IMR-90 (cell line): ENCODE data around the gene EIF2B5. TPM values are rescaled to one million over a fixed set of nuclear protein-coding genes. Genes with fewer than 3 reads are reported as not detected.

Experiments used
- ATAC-seq: fragments of 200-7000 bp; cut with Tn5 transposase; 2 replicates; pipeline ENCODE4 v1.9.1; 2020; ENCODE audit warnings: low read depth, mild to moderate bottlenecking, moderate library complexity
- BruUV-seq: library from RNA; stranded (reverse); fragments of 400-500 nt; replicated peaks from 2 replicates; lab custom pipeline; 2021; lab: Mats Ljungman, UMichigan
- CTCF ChIA-PET: fragments of 300-600 bp; formaldehyde crosslinking; extraction: SDS; loops from one replicate; lab custom pipeline; 2021; ENCODE audit warnings: antibody characterized with exemption; lab: Yijun Ruan, JAX
- POLR2A ChIA-PET: fragments of 300-600 bp; sonication (Branson Sonifier 250); formaldehyde crosslinking; loops from one replicate; lab custom pipeline; 2022; ENCODE audit warnings: antibody characterized with exemption; ENCODE audit not compliant: unreplicated experiment; lab: Charles Lee
- DNase-seq: peaks from one replicate; pipeline ENCODE4 v3.0.0; 2013
- H2AFZ ChIP-seq: replicated peaks from 2 replicates; pipeline ENCODE3; 2013; ENCODE audit warnings: low read length, mild to moderate bottlenecking; ENCODE audit not compliant: poor library complexity
- H2AK5ac ChIP-seq: 2 replicates; pipeline ENCODE4 v1.6.1; 2013; ENCODE audit warnings: low read depth, low read length, inconsistent platforms
- H2AK9ac ChIP-seq: replicated peaks from 2 replicates; pipeline ENCODE3; 2013; ENCODE audit warnings: mild to moderate bottlenecking, low read depth, low read length, moderate library complexity; ENCODE audit not compliant: poor library complexity
- H2BK120ac ChIP-seq: 2 replicates; pipeline ENCODE4 v1.6.1; 2013; ENCODE audit warnings: low read depth, low read length, inconsistent platforms
- H2BK15ac ChIP-seq: 3 replicates; pipeline ENCODE4 v1.6.1; 2013; ENCODE audit warnings: low read depth, low read length, inconsistent platforms
- H2BK20ac ChIP-seq: 2 replicates; pipeline ENCODE4 v1.6.1; 2013; ENCODE audit warnings: low read depth, mild to moderate bottlenecking, inconsistent platforms, low read length, moderate library complexity
- H2BK5ac ChIP-seq: 2 replicates; pipeline ENCODE4 v1.6.1; 2013; ENCODE audit warnings: mild to moderate bottlenecking, low read depth, low read length, inconsistent platforms; ENCODE audit not compliant: poor library complexity, severe bottlenecking
- H3K14ac ChIP-seq: replicated peaks from 2 replicates; pipeline ENCODE4 v1.6.1; 2013; ENCODE audit warnings: low read depth, low read length, inconsistent platforms
- H3K18ac ChIP-seq: 2 replicates; pipeline ENCODE4 v1.6.1; 2013; ENCODE audit warnings: low read depth, low read length, control low read depth
- H3K23ac ChIP-seq: 2 replicates; pipeline ENCODE4 v1.6.1; 2013; ENCODE audit warnings: low read depth, low read length, inconsistent platforms
- H3K27ac ChIP-seq: 2 replicates; pipeline ENCODE4 v1.5.1; 2013; ENCODE audit warnings: mild to moderate bottlenecking, control low read depth, low read length; ENCODE audit not compliant: insufficient read depth
- H3K27me3 ChIP-seq: 2 replicates; pipeline ENCODE4 v1.6.1; 2013; ENCODE audit warnings: low read length; ENCODE audit not compliant: control insufficient read depth, insufficient read depth
- H3K36me3 ChIP-seq: 2 replicates; pipeline ENCODE4 v1.6.1; 2013; ENCODE audit warnings: low read length, mixed read lengths; ENCODE audit not compliant: control insufficient read depth, insufficient read depth
- H3K4ac ChIP-seq: 2 replicates; pipeline ENCODE4 v1.6.1; 2013; ENCODE audit warnings: low read depth, low read length, inconsistent platforms
- H3K4me1 ChIP-seq: 2 replicates; pipeline ENCODE4 v1.6.1; 2013; ENCODE audit warnings: low read length, mixed read lengths; ENCODE audit not compliant: control insufficient read depth, insufficient read depth
- H3K4me2 ChIP-seq: 2 replicates; pipeline ENCODE4 v1.6.1; 2013; ENCODE audit warnings: low read depth, mild to moderate bottlenecking, control low read depth, low read length, moderate library complexity
- H3K4me3 ChIP-seq: 2 replicates; pipeline ENCODE4 v1.5.1; 2013; ENCODE audit warnings: low read depth, mild to moderate bottlenecking, control low read depth, low read length, moderate library complexity; ENCODE audit not compliant: insufficient read depth
- H3K56ac ChIP-seq: 2 replicates; pipeline ENCODE4 v1.6.1; 2013; ENCODE audit warnings: low read length, inconsistent platforms; ENCODE audit not compliant: insufficient read depth; ENCODE audit errors: extremely low read depth
- H3K79me1 ChIP-seq, 2 experiments: 2 replicates each; pipeline ENCODE4 v1.6.1; 2013; ENCODE audit warnings: low read length in 2 of 2, inconsistent platforms in 1 of 2, low read depth in 1 of 2
- H3K9ac ChIP-seq: 2 replicates; pipeline ENCODE4 v1.6.1; 2013; ENCODE audit warnings: low read depth, low read length, control low read depth
- H3K9me1 ChIP-seq: 2 replicates; pipeline ENCODE4 v1.6.1; 2013; ENCODE audit warnings: low read length, inconsistent platforms; ENCODE audit not compliant: insufficient read depth
- H3K9me3 ChIP-seq: 2 replicates; pipeline ENCODE4 v1.6.1; 2013; ENCODE audit warnings: low read length; ENCODE audit not compliant: control insufficient read depth, insufficient read depth
- H4K20me1 ChIP-seq: 2 replicates; pipeline ENCODE4 v1.6.1; 2013; ENCODE audit warnings: low read length, inconsistent platforms; ENCODE audit not compliant: insufficient read depth
- H4K5ac ChIP-seq: 2 replicates; pipeline ENCODE4 v1.6.1; 2013; ENCODE audit warnings: mild to moderate bottlenecking, low read depth, low read length, control low read depth
- H4K8ac ChIP-seq, 2 experiments: 2 replicates each; pipeline ENCODE4 v1.6.1; 2013; ENCODE audit warnings: low read depth in 2 of 2, low read length in 2 of 2, control low read depth in 1 of 2, inconsistent platforms in 1 of 2
- H4K91ac ChIP-seq: 2 replicates; pipeline ENCODE4 v1.6.1; 2013; ENCODE audit warnings: low read depth, low read length, inconsistent platforms; ENCODE audit not compliant: insufficient read depth
- MAFK ChIP-seq: IDR thresholded peaks from 2 replicates; pipeline ENCODE4 v1.6.1; 2012; ENCODE audit warnings: low read depth, low read length, improper control_type of control experiment
- MXI1 ChIP-seq: IDR thresholded peaks from 2 replicates; pipeline ENCODE4 v1.6.1; 2012; ENCODE audit warnings: low read depth, mild to moderate bottlenecking, low read length, moderate library complexity, borderline replicate concordance
- RFX5 ChIP-seq: IDR thresholded peaks from 2 replicates; pipeline ENCODE4 v1.8.0; 2012; ENCODE audit warnings: low read depth, mild to moderate bottlenecking, low read length, moderate library complexity
- USF2 ChIP-seq: fragments of 150-350 bp; IDR thresholded peaks from 2 replicates; pipeline ENCODE4 v1.6.1; 2017; ENCODE audit warnings: mild to moderate bottlenecking, antibody characterized with exemption, low read length, low read depth
- WGBS, 2 experiments: methylation state at CpG; one replicate each; pipeline versions ENCODE4 v1.1.5 to v1.1.7; 2013; ENCODE audit warnings: missing lambda C conversion rate in 2 of 2; ENCODE audit not compliant: insufficient read length in 1 of 2; ENCODE audit errors: extremely low coverage in 2 of 2; 5-methylcytosine and 5-hydroxymethylcytosine counted together
- dilution Hi-C: fragments of 300-500 bp; cut with HindIII; formaldehyde crosslinking; loops from one replicate; pipeline ENCODE4 v1.14.3; 2018; ENCODE audit warnings: low sequenced_read_pairs; ENCODE audit not compliant: unreplicated experiment
- in situ Hi-C: fragments of 300-500 bp; cut with MboI; formaldehyde crosslinking; loops from 3 replicates; pipeline ENCODE4 v1.14.3; 2019; ENCODE audit warnings: low sequenced_read_pairs, inconsistent platforms, mixed read lengths
- intact Hi-C: fragments of 100-400 bp; cut with micrococcal nuclease; formaldehyde crosslinking; loops from 2 replicates; pipeline ENCODE4 v1.10.0; 2022
- polyA plus RNA-seq, 3 experiments: library from polyadenylated mRNA; depleted of rRNA; stranded (reverse); fragments of >200 nt; gene quantifications; 2 replicates each; pipeline ENCODE4 v1.2.3, GENCODE V29; 2012; ENCODE audit warnings: low replicate concordance in 1 of 3
- total RNA-seq: library from RNA; depleted of rRNA; stranded (reverse); fragments of >200 nt; gene quantifications from 2 replicates; pipeline ENCODE4 v1.2.3, GENCODE V29; 2012

Gene EIF2B5
- total and polyA plus RNA-seq, 2 of the 4 experiments (the other 2 are of a cell fraction), result 31.7 to 37.6 TPM

GRCh38 chr3:184168363-184169120 lies 33.4 kb downstream of the EIF2B5 start:
- no peak overlapping the region for H3K9ac ChIP-seq
- H3K27me3 ChIP-seq, result no peaks in the 10 kb centered on the region
- H3K18ac ChIP-seq, result no peak overlapping the region
- no peak overlapping the region; the same call in 1 of the 2 replicates for H3K27ac ChIP-seq
- intact Hi-C loops, result no loop called here
- no peak overlapping the region for H3K14ac ChIP-seq
- H4K5ac ChIP-seq, result no peak overlapping the region
- CTCF ChIA-PET, result no interaction called here
- dilution Hi-C loops, result no loop called here
- no peak overlapping the region; the same call in none of the 2 replicates for H2AK5ac ChIP-seq
- H3K9me1 ChIP-seq, result peaks cover 23% of the 10 kb centered on the region
- TF ChIP-seq MXI1, result peak; percentile 86
- TF ChIP-seq USF2, result peak; percentile 26; the same call in 1 of the 2 replicates
- peak; percentile 79 for TF ChIP-seq RFX5
- TF ChIP-seq MAFK, result no peak
- no TSS peak for BruUV-seq
- peaks cover 31 to 80% of the 10 kb centered on the region in 2 experiments for H3K79me1 ChIP-seq
- H2AFZ ChIP-seq, result no peak overlapping the region
- in situ Hi-C loops, result no loop called here
- H3K4me1 ChIP-seq, result peaks cover 18% of the 10 kb centered on the region
- no peak overlapping the region for H3K4me3 ChIP-seq
- 0 out of 2 replicates have a peak overlapping the region, but pooled peaks have one; percentile 17 for H3K23ac ChIP-seq
- ATAC-seq (peak; percentile 57), DNase-seq (peak; percentile 84)
- H3K4me2 ChIP-seq, result no peak overlapping the region
- POLR2A ChIA-PET, result no interaction called here
- no peak overlapping the region for H2BK120ac ChIP-seq
- no CpG with 5 or more reads among the region's 9 CpGs for WGBS, 2 experiments
- H4K8ac ChIP-seq, result no peak overlapping the region
- peaks cover 51% of the 10 kb centered on the region for H4K20me1 ChIP-seq
- no peak overlapping the region for H3K56ac ChIP-seq
- no peak overlapping the region for H2BK20ac ChIP-seq
- peak overlapping the region; percentile 47 for H2AK9ac ChIP-seq
- no peak overlapping the region for H4K91ac ChIP-seq
- peaks cover 78% of the 10 kb centered on the region for H3K36me3 ChIP-seq
- no peaks in the 10 kb centered on the region for H3K9me3 ChIP-seq
- H2BK5ac ChIP-seq, result peak overlapping the region; percentile 24
- peak overlapping the region; percentile 39; the same call in 1 of the 2 replicates for H3K4ac ChIP-seq
- H2BK15ac ChIP-seq, result no peak overlapping the region
